K562 (cell line): ENCODE measurements around the gene CD96. TPM values are rescaled to one million over a fixed set of nuclear protein-coding genes. Genes with fewer than 3 reads are reported as not detected.
A peak's percentile ranks its signal among the peaks of the same experiment; 100 is the strongest.

Source experiments
- ATAC-seq: fragments of 200-7000 bp; cut with Tn5 transposase; 3 replicates; pipeline ENCODE4 v1.9.1; 2020; ENCODE audit warnings: moderate library complexity
- BruUV-seq: library from RNA; stranded (reverse); fragments of 400-500 nt; replicated peaks from 2 replicates; lab custom pipeline; 2021; lab: Mats Ljungman, UMichigan
- CTCF ChIA-PET: fragments of 300-600 bp; formaldehyde crosslinking; extraction: SDS; loops from one replicate; lab custom pipeline; 2021; ENCODE audit warnings: low intra/inter-chr PET ratio; lab: Yijun Ruan, JAX
- POLR2A ChIA-PET: fragments of 300-600, 350-650 bp; sonication (Branson Sonifier 250); formaldehyde crosslinking; extraction: SDS; loops from one replicate; lab custom pipeline; 2021; ENCODE audit warnings: antibody characterized with exemption, inconsistent platforms; lab: Yijun Ruan, JAX
- DNase-seq, 4 experiments: peaks; one replicate each; pipeline versions ENCODE4 v3.0.0 to v3.0.0-alpha.2; 2011 to 2018; ENCODE audit warnings: low spot score in 3 of 4, mixed read lengths in 3 of 4; ENCODE audit errors: extremely low read depth in 1 of 4
- FAIRE-seq: peaks from 2 replicates; lab custom pipeline; 2011; peaks lifted over from hg19 to GRCh38; lab: Jason Lieb, UNC
- H2AFZ ChIP-seq: 2 replicates; pipeline ENCODE4 v1.6.0; 2011; ENCODE audit warnings: low read depth, low read length, control low read depth, inconsistent platforms
- H3K27ac ChIP-seq: fragments of 200-600 bp; 3 replicates; pipeline ENCODE4 v1.8.0; 2011; ENCODE audit warnings: low read depth, mild to moderate bottlenecking, control low read depth, inconsistent platforms, low read length, moderate library complexity, mixed read lengths; ENCODE audit errors: extremely low read depth
- H3K27me3 ChIP-seq, 2 experiments: fragments of 300-600 bp in 1 of 2; 2 replicates in 1 of 2; 3 replicates in 1 of 2; pipeline versions ENCODE4 v1.6.0 to v1.8.0; 2011; ENCODE audit warnings: inconsistent platforms in 2 of 2, low read length in 2 of 2, mild to moderate bottlenecking in 1 of 2, mixed read lengths in 1 of 2, moderate library complexity in 1 of 2; ENCODE audit not compliant: control insufficient read depth in 2 of 2, insufficient read depth in 2 of 2
- H3K36me3 ChIP-seq: fragments of 300-600 bp; 3 replicates; pipeline ENCODE4 v1.8.0; 2011; ENCODE audit warnings: mild to moderate bottlenecking, low read length, inconsistent platforms; ENCODE audit not compliant: control insufficient read depth, insufficient read depth
- H3K4me1 ChIP-seq, 2 experiments: fragments of 200-600 bp in 1 of 2; replicated peaks in 1 of 2; 2 replicates in 1 of 2; 3 replicates in 1 of 2; pipeline versions ENCODE4 v1.5.1 to v1.8.0; 2011; ENCODE audit warnings: inconsistent platforms in 2 of 2, low read length in 2 of 2, mild to moderate bottlenecking in 1 of 2, mixed read lengths in 1 of 2, moderate library complexity in 1 of 2; ENCODE audit not compliant: control insufficient read depth in 2 of 2, insufficient read depth in 2 of 2
- H3K4me2 ChIP-seq: 2 replicates; pipeline ENCODE4 v1.6.1; 2011; ENCODE audit warnings: low read length, control low read depth, inconsistent platforms, mixed read lengths; ENCODE audit not compliant: insufficient read depth
- H3K4me3 ChIP-seq: fragments of 200-600 bp; sonication (generic), shearing (Covaris generic); 2 replicates; pipeline ENCODE4 v1.5.1; 2016; ENCODE audit warnings: control low read depth, inconsistent platforms
- H3K79me2 ChIP-seq: fragments of 200-600 bp; 3 replicates; pipeline ENCODE4 v1.8.0; 2011; ENCODE audit warnings: low read length, inconsistent platforms; ENCODE audit not compliant: control insufficient read depth, insufficient read depth
- H3K9ac ChIP-seq, 2 experiments: 2 replicates each; pipeline versions ENCODE4 v1.6.0 to v1.6.1; 2011; ENCODE audit warnings: low read depth in 2 of 2, low read length in 2 of 2, control low read depth in 1 of 2, inconsistent platforms in 1 of 2, mild to moderate bottlenecking in 1 of 2, mixed read lengths in 1 of 2; ENCODE audit not compliant: insufficient read depth in 1 of 2
- H3K9me1 ChIP-seq: one replicate; pipeline ENCODE4 v1.6.0; 2011; ENCODE audit warnings: inconsistent platforms, mild to moderate bottlenecking, low read length, moderate library complexity; ENCODE audit not compliant: control insufficient read depth, insufficient read depth
- H3K9me3 ChIP-seq: replicated peaks from 2 replicates; pipeline ENCODE4 v1.5.1; 2011; ENCODE audit warnings: low read depth, low read length, inconsistent platforms; ENCODE audit not compliant: control insufficient read depth, insufficient read depth
- H4K20me1 ChIP-seq: replicated peaks from 2 replicates; pipeline ENCODE4 v1.6.1; 2011; ENCODE audit warnings: low read length, inconsistent platforms, mixed read lengths; ENCODE audit not compliant: control insufficient read depth, insufficient read depth
- NCOR1 ChIP-seq: fragments of 450-650 bp; IDR thresholded peaks from 2 replicates; pipeline ENCODE4 v1.6.1; 2016; ENCODE audit warnings: mild to moderate bottlenecking, moderate library complexity
- RAD21 ChIP-seq, 2 experiments: fragments of 250-450 bp in 1 of 2; fragments of 450-650 bp in 1 of 2; sonication (Bioruptor Pico) in 1 of 2; formaldehyde crosslinking in 1 of 2; IDR thresholded peaks in 1 of 2; conservative IDR thresholded peaks in 1 of 2; 2 replicates each; pipeline versions ENCODE4 v1.4.0 to v1.8.0; 2020 to 2022; ENCODE audit warnings: mild to moderate bottlenecking in 2 of 2, moderate library complexity in 1 of 2
- ZKSCAN3 ChIP-seq: fragments of 250-450 bp; sonication (Bioruptor Pico); IDR thresholded peaks from 2 replicates; pipeline ENCODE4 v1.4.0; 2020
- ZNF224 ChIP-seq: sonication (generic); formaldehyde crosslinking; IDR thresholded peaks from 2 replicates; pipeline ENCODE4 v1.8.0; 2022; ENCODE audit warnings: mild to moderate bottlenecking, missing genetic modification reagents
- ZNF41 ChIP-seq: fragments of 250-450 bp; sonication (Bioruptor Pico); conservative IDR thresholded peaks from 2 replicates; pipeline ENCODE4 v1.4.0; 2020; ENCODE audit warnings: mild to moderate bottlenecking
- WGBS: fragments of 100-300 bp; shearing (Covaris generic); methylation state at CpG from one replicate; pipeline ENCODE4 v1.1.6; 2016; ENCODE audit warnings: low coverage, mixed read lengths; ENCODE audit not compliant: insufficient coverage; ENCODE audit errors: missing lambda C conversion rate; 5-methylcytosine and 5-hydroxymethylcytosine counted together
- in situ Hi-C: fragments of 300-500 bp; cut with MboI; formaldehyde crosslinking; loops from 4 replicates; pipeline ENCODE4 v1.15.0; 2018; ENCODE audit warnings: inconsistent platforms, mixed read lengths
- intact Hi-C: fragments of 100-400 bp; cut with micrococcal nuclease; formaldehyde crosslinking; loops from 2 replicates; pipeline ENCODE4 v1.14.2; 2022
- polyA plus RNA-seq, 8 experiments: library from polyadenylated mRNA; depleted of rRNA in 4 of 8; stranded (reverse) in 5 of 8; unstranded in 3 of 8; fragments of >200 nt; fragmentation: Nextera tagmentation in 2 of 8; fragmentation: Illumina TruSeq in 1 of 8; extraction: Ambion mirVana in 2 of 8; extraction: Trizol in 1 of 8; gene quantifications; 2 replicates each; pipeline versions ENCODE4 v1.2.1 to v1.2.3, GENCODE V29; 2011 to 2014; ENCODE audit warnings: inconsistent platforms in 1 of 8, missing spikeins in 1 of 8
- total RNA-seq, 7 experiments: library from RNA; depleted of rRNA in 6 of 7; stranded (reverse); fragments of >200 nt in 6 of 7; fragmentation: Illumina TruSeq in 2 of 7; extraction: Trizol in 2 of 7; gene quantifications; 2 replicates each; pipeline versions ENCODE4 v1.2.1 to v1.2.3, GENCODE V29; 2011 to 2021; ENCODE audit warnings: low replicate concordance in 1 of 7
- TF ChIP-seq, protein P1 (sequence below), 3 experiments: IDR thresholded peaks in 2 of 3; conservative IDR thresholded peaks in 1 of 3; 2 replicates each; pipeline ENCODE4 v1.5.1; 2011 to 2012; ENCODE audit warnings: low read length in 3 of 3, mild to moderate bottlenecking in 3 of 3, control low read depth in 2 of 3, improper control_type of control experiment in 1 of 3, inconsistent platforms in 1 of 3, low read depth in 1 of 3, mixed read lengths in 1 of 3, moderate library complexity in 1 of 3; ENCODE audit not compliant: insufficient read depth in 2 of 3
- TF ChIP-seq, protein P2 (sequence below): fragments of 450-650 bp; IDR thresholded peaks from 2 replicates; pipeline ENCODE4 v1.6.1; 2016; ENCODE audit warnings: mild to moderate bottlenecking, moderate library complexity

Gene CD96
- total and polyA plus RNA-seq, 9 of the 15 experiments (the other 6 are each of a cell fraction or from before 2014, with no cell fraction given): 0.32 to 5.7 (median 1.2) TPM

DNA sequence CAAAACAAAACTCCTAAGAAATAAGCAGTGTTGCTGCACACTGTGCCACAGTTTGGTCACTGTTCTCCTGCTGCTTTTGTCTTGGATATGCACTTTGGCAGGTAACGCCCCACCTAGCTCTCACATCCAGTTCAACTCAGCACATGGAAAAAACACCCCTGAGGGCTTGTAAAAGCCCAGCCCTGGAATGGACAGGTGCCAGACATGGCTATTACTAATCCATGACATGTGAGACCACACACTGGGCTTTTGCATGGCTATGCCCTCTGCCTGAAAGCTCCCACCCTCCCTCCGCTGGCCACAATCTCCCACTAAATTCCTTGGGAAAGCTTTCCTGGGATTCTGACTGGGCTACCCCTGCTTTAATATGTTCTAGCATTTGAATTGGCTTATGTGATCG lies 77.8 kb downstream of the CD96 start (continued):
- TF ChIP-seq NCOR1: no peak

DNA sequence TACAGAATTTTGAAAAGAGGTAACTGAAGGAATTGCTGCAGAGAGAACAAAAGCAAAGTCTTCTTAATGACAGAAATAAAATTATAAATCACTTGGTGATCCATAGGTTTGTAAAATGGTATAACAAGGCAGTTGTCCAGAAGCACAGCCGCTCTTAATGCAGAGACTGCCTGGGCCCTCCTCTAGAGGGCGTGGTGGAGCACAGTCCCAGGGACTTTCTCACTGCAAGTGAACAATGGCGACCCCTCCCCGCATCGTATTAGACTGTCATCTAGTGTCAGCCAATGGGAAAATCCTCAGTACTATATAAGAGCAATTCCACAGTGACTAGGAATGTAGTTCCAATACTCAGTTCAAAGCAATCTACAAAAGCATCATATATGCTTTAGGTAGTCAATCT lies 79.5 kb downstream of the CD96 start:
- BruUV-seq: no TSS peak
- H3K9ac ChIP-seq: no peak overlapping the region
- H3K4me2 ChIP-seq: no peak overlapping the region
- intact Hi-C loops: no loop called here
- no peak overlapping the region for H3K4me3 ChIP-seq
- in situ Hi-C loops: no loop called here
- no peak overlapping the region for H2AFZ ChIP-seq
- peak; percentile 76 for ATAC-seq
- ChIA-PET POLR2A (no interaction called here), CTCF (no interaction called here)
- no peaks in the 10 kb centered on the region for H3K36me3 ChIP-seq
- no peaks in the 10 kb centered on the region for H3K9me3 ChIP-seq
- no peaks in the 10 kb centered on the region for H3K79me2 ChIP-seq
- no peaks in the 10 kb centered on the region for H4K20me1 ChIP-seq
- DNase-seq: peak; percentile 15 to 44 (median 20)
- H3K27me3 ChIP-seq: no peaks in the 10 kb centered on the region
- WGBS: 0% methylated on average over 5 of the region's 5 CpGs
- TF ChIP-seq, protein P1, sequence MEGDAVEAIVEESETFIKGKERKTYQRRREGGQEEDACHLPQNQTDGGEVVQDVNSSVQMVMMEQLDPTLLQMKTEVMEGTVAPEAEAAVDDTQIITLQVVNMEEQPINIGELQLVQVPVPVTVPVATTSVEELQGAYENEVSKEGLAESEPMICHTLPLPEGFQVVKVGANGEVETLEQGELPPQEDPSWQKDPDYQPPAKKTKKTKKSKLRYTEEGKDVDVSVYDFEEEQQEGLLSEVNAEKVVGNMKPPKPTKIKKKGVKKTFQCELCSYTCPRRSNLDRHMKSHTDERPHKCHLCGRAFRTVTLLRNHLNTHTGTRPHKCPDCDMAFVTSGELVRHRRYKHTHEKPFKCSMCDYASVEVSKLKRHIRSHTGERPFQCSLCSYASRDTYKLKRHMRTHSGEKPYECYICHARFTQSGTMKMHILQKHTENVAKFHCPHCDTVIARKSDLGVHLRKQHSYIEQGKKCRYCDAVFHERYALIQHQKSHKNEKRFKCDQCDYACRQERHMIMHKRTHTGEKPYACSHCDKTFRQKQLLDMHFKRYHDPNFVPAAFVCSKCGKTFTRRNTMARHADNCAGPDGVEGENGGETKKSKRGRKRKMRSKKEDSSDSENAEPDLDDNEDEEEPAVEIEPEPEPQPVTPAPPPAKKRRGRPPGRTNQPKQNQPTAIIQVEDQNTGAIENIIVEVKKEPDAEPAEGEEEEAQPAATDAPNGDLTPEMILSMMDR (IDR thresholded peaks at IDR 0.05 in 2 of 3, conservative IDR thresholded peaks at IDR 0.05 in 1 of 3; ENCODE audit: insufficient read depth in 2 of 3, low read depth in 1 of 3, low read length in 3 of 3): peak; percentile 51 to 85 (median 52)
- TF ChIP-seq ZKSCAN3 (CRISPR knock-in tag): no peak
- no peak for TF ChIP-seq ZNF41
- peak in 1 of 2 experiments; percentile 61; a peak in 2 of 4 replicates for TF ChIP-seq RAD21 (CRISPR knock-in tag; conservative IDR thresholded peaks at IDR 0.05 in 1 of 2, IDR thresholded peaks at IDR 0.05 in 1 of 2)
- TF ChIP-seq, protein P2, sequence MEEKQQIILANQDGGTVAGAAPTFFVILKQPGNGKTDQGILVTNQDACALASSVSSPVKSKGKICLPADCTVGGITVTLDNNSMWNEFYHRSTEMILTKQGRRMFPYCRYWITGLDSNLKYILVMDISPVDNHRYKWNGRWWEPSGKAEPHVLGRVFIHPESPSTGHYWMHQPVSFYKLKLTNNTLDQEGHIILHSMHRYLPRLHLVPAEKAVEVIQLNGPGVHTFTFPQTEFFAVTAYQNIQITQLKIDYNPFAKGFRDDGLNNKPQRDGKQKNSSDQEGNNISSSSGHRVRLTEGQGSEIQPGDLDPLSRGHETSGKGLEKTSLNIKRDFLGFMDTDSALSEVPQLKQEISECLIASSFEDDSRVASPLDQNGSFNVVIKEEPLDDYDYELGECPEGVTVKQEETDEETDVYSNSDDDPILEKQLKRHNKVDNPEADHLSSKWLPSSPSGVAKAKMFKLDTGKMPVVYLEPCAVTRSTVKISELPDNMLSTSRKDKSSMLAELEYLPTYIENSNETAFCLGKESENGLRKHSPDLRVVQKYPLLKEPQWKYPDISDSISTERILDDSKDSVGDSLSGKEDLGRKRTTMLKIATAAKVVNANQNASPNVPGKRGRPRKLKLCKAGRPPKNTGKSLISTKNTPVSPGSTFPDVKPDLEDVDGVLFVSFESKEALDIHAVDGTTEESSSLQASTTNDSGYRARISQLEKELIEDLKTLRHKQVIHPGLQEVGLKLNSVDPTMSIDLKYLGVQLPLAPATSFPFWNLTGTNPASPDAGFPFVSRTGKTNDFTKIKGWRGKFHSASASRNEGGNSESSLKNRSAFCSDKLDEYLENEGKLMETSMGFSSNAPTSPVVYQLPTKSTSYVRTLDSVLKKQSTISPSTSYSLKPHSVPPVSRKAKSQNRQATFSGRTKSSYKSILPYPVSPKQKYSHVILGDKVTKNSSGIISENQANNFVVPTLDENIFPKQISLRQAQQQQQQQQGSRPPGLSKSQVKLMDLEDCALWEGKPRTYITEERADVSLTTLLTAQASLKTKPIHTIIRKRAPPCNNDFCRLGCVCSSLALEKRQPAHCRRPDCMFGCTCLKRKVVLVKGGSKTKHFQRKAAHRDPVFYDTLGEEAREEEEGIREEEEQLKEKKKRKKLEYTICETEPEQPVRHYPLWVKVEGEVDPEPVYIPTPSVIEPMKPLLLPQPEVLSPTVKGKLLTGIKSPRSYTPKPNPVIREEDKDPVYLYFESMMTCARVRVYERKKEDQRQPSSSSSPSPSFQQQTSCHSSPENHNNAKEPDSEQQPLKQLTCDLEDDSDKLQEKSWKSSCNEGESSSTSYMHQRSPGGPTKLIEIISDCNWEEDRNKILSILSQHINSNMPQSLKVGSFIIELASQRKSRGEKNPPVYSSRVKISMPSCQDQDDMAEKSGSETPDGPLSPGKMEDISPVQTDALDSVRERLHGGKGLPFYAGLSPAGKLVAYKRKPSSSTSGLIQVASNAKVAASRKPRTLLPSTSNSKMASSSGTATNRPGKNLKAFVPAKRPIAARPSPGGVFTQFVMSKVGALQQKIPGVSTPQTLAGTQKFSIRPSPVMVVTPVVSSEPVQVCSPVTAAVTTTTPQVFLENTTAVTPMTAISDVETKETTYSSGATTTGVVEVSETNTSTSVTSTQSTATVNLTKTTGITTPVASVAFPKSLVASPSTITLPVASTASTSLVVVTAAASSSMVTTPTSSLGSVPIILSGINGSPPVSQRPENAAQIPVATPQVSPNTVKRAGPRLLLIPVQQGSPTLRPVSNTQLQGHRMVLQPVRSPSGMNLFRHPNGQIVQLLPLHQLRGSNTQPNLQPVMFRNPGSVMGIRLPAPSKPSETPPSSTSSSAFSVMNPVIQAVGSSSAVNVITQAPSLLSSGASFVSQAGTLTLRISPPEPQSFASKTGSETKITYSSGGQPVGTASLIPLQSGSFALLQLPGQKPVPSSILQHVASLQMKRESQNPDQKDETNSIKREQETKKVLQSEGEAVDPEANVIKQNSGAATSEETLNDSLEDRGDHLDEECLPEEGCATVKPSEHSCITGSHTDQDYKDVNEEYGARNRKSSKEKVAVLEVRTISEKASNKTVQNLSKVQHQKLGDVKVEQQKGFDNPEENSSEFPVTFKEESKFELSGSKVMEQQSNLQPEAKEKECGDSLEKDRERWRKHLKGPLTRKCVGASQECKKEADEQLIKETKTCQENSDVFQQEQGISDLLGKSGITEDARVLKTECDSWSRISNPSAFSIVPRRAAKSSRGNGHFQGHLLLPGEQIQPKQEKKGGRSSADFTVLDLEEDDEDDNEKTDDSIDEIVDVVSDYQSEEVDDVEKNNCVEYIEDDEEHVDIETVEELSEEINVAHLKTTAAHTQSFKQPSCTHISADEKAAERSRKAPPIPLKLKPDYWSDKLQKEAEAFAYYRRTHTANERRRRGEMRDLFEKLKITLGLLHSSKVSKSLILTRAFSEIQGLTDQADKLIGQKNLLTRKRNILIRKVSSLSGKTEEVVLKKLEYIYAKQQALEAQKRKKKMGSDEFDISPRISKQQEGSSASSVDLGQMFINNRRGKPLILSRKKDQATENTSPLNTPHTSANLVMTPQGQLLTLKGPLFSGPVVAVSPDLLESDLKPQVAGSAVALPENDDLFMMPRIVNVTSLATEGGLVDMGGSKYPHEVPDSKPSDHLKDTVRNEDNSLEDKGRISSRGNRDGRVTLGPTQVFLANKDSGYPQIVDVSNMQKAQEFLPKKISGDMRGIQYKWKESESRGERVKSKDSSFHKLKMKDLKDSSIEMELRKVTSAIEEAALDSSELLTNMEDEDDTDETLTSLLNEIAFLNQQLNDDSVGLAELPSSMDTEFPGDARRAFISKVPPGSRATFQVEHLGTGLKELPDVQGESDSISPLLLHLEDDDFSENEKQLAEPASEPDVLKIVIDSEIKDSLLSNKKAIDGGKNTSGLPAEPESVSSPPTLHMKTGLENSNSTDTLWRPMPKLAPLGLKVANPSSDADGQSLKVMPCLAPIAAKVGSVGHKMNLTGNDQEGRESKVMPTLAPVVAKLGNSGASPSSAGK: no peak
- no peak for TF ChIP-seq ZNF224
- H3K27ac ChIP-seq: no peak overlapping the region
- H3K4me1 ChIP-seq: no peaks in the 10 kb centered on the region
- H3K9me1 ChIP-seq: no peaks in the 10 kb centered on the region
- no peak for FAIRE-seq
